ENCODE results near the gene ARHGAP42.
A peak's percentile ranks its signal among the peaks of the same experiment; 100 is the strongest.

The ARHGAP42 gene

DNA sequence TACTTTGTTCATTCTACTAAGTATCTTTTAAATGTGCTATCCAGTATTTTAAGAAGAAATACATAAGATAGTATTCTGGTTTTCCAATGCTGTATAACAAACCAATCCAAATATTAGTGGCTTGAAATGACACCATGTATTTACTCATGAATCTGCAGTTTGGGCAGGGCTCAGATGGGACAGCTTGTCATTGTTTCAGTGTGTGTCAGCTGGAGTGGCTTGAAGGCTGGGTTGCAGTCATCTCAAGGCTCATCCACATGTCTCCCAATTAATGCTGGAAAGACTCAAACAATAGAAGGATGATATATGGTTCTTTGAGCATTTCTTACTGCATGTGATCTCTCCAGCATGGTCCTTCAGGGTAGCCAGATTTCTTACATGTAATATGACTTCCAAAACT lies 146.2 kb downstream of the ARHGAP42 start:
- Mint-ChIP-seq H3K36me3 (ENCODE audit: low read depth) (no peaks in the 10 kb centered on the region), H3K4me3 (no peak overlapping the region), H3K4me1 (peaks cover 38% of the 10 kb centered on the region), H3K9me3 (no peaks in the 10 kb centered on the region), H3K27me3 (ENCODE audit: low read depth) (no peaks in the 10 kb centered on the region), H3K27ac (no peak overlapping the region)
- TF ChIP-seq, protein P1, sequence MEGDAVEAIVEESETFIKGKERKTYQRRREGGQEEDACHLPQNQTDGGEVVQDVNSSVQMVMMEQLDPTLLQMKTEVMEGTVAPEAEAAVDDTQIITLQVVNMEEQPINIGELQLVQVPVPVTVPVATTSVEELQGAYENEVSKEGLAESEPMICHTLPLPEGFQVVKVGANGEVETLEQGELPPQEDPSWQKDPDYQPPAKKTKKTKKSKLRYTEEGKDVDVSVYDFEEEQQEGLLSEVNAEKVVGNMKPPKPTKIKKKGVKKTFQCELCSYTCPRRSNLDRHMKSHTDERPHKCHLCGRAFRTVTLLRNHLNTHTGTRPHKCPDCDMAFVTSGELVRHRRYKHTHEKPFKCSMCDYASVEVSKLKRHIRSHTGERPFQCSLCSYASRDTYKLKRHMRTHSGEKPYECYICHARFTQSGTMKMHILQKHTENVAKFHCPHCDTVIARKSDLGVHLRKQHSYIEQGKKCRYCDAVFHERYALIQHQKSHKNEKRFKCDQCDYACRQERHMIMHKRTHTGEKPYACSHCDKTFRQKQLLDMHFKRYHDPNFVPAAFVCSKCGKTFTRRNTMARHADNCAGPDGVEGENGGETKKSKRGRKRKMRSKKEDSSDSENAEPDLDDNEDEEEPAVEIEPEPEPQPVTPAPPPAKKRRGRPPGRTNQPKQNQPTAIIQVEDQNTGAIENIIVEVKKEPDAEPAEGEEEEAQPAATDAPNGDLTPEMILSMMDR (IDR thresholded peaks at IDR 0.05; ENCODE audit: unreplicated experiment in 3 of 3) = no peak

DNA sequence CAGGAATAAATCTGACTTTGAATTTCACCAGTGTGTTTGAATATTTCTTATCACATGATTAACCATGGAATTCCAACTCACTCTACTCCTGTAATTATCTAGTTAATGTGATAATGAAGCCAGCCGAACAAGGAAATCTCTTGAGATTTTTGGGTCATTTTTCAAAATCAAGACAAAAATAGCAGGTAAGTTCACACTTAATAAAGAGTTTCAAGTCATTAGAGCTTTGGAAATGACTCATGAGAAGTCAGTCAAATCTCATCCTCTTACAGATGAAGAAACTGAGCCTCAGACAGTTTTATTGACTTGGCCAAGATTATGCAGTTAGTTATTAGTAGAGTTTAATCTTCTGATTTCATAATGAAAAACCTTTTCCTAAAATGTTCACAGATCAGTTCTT lies 148.8 kb downstream of the ARHGAP42 start:
- no peaks in the 10 kb centered on the region for H3K27me3 Mint-ChIP-seq (ENCODE audit: low read depth)
- peaks cover 22% of the 10 kb centered on the region for H3K4me1 Mint-ChIP-seq
- TF ChIP-seq, protein P1 (IDR thresholded peaks at IDR 0.05; ENCODE audit: unreplicated experiment in 3 of 3) = no peak
- H3K27ac Mint-ChIP-seq = peak overlapping the region in 2 of 3 experiments; percentile 15 to 48
- H3K9me3 Mint-ChIP-seq = no peaks in the 10 kb centered on the region
- H3K36me3 Mint-ChIP-seq (ENCODE audit: low read depth) = no peaks in the 10 kb centered on the region
- no peak overlapping the region for H3K4me3 Mint-ChIP-seq

DNA sequence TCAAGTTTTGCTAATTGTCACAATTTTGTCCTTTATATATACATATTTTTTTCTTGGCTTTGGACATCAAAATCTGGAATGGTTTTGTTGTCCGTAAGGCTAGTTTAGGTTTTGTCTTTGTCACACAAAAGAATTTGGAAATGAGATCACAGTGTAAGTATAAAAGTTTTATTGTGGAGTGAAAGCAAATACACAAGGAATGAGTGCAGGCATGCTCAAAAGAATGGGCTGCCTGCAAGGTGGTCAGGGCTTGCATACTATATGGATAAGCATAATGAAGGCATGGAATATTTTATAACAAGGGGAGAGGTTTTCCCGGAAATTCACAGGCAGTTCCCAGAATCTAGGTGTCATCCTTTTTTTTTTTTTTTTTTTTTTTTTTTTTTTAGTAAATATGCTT lies 150.2 kb downstream of the ARHGAP42 start:
- Mint-ChIP-seq H3K36me3 (ENCODE audit: low read depth) (no peaks in the 10 kb centered on the region), H3K4me3 (no peak overlapping the region), H3K27ac (peak overlapping the region in 1 of 3 experiments; percentile 55), H3K9me3 (no peaks in the 10 kb centered on the region), H3K27me3 (ENCODE audit: low read depth) (no peaks in the 10 kb centered on the region), H3K4me1 (peaks cover 14% of the 10 kb centered on the region)
- TF ChIP-seq, protein P1 (IDR thresholded peaks at IDR 0.05; ENCODE audit: unreplicated experiment in 3 of 3) = no peak

- Mint-ChIP-seq H3K27me3 (ENCODE audit: low read depth) (no peaks in the 10 kb centered on the region), H3K36me3 (ENCODE audit: low read depth) (peaks cover 5% of the 10 kb centered on the region), H3K4me1 (peaks cover 6% of the 10 kb centered on the region), H3K4me3 (no peak overlapping the region), H3K27ac (peak overlapping the region in 1 of 3 experiments; percentile 66), H3K9me3 (peaks cover 4% of the 10 kb centered on the region)
- TF ChIP-seq, protein P1 (IDR thresholded peaks at IDR 0.05; ENCODE audit: unreplicated experiment in 3 of 3) = no peak
Observed at GRCh38 chr11:100841711-100842407, 154.8 kb downstream of the ARHGAP42 start.

GRCh38 chr11:100847696-100848216 lies 160.7 kb downstream of the ARHGAP42 start:
- peaks cover 2% of the 10 kb centered on the region for H3K9me3 Mint-ChIP-seq
- peaks cover 3% of the 10 kb centered on the region for H3K36me3 Mint-ChIP-seq (ENCODE audit: low read depth)
- H3K27ac Mint-ChIP-seq = peak overlapping the region; percentile 94 to 98 (median 97)
- H3K4me1 Mint-ChIP-seq = peaks cover 38% of the 10 kb centered on the region
- TF ChIP-seq, protein P1 (IDR thresholded peaks at IDR 0.05; ENCODE audit: unreplicated experiment in 3 of 3) = no peak
- no peaks in the 10 kb centered on the region for H3K27me3 Mint-ChIP-seq (ENCODE audit: low read depth)
- no peak overlapping the region for H3K4me3 Mint-ChIP-seq

Data from nephron (organoid).